Mononuclear cell (primary cell): Measurements from ENCODE around the gene SLC44A2. TPM values are rescaled to one million over a fixed set of nuclear protein-coding genes. Genes with fewer than 3 reads are reported as not detected.

ENCODE experiments used
- H3K27me3 ChIP-seq: 2 replicates; pipeline ENCODE4 v1.6.0; 2011; ENCODE audit warnings: low read length, control low read depth; ENCODE audit not compliant: insufficient read depth
- H3K4me1 ChIP-seq: 2 replicates; pipeline ENCODE4 v1.5.1; 2011; ENCODE audit warnings: mild to moderate bottlenecking, low read length, control low read depth; ENCODE audit not compliant: insufficient read depth
- H3K4me3 ChIP-seq: 2 replicates; pipeline ENCODE4 v1.5.1; 2011; ENCODE audit warnings: mild to moderate bottlenecking, low read length, moderate library complexity
- H3K9me3 ChIP-seq: 2 replicates; pipeline ENCODE4 v1.5.1; 2011; ENCODE audit warnings: low read depth, mild to moderate bottlenecking, control low read depth, low read length
- total RNA-seq: library from RNA; depleted of rRNA; stranded (reverse); fragments of >200 nt; gene quantifications from one replicate; pipeline ENCODE4 v1.2.3, GENCODE V29; 2012

Gene SLC44A2
- total RNA-seq, 1 donor, result 57.1 TPM

DNA sequence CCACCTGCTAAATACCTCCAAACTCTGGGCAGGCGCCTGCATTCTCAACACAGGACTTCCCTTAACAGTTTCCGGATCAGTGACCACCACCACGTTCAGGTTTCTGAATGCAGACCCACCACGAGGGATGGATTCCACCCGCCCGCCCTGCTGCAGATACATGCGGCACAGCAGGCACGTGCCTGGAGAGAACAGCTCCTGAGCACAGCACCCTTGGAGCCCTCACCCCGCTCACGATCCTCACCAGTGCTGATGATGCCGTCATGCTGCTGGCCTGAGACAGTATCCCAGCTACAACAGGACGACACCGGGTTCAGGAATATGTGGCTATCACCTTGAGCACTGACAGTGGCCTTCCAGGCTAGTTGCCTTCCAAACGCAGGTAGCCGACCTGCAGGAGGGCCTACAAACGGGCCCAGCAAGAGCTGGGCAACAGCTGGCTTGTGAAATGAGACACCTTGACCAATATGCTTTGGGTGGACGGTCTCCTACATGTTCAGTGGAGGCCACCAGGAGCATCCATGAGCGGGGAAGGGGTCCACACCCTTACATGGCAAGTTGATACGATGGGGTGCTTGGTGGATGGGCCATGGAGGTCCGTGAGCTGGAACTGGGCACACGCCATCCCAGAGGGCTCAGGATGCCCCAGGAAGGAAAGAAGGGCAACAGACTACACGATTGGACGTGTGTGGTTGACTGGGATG is 66.0 kb downstream of the SLC44A2 start:
- Histone ChIP-seq H3K4me1 (peaks cover 14% of the 10 kb centered on the region), H3K9me3 (no peaks in the 10 kb centered on the region), H3K4me3 (no peak overlapping the region), H3K27me3 (no peaks in the 10 kb centered on the region)

DNA sequence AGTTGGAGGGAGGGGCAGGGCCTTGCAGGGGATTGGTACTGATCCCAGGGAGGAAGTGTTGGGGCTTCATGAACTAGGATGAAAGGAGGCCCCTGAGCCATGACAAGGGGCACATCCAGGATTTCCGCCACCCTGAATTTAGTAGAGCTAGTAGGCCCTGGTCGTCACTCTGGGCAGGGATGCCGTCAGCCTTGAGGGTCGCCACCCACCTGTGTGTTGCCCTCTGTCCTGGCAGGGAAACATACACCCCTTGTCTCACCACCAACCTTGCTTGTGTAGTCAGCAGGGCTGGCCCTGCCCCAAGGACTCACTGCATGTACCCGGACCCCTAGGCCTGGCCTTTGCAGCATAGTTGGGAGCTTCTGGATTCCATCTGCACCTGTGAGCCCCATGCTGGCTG is 66.5 kb downstream of the SLC44A2 start:
- Histone ChIP-seq H3K4me1 (peaks cover 14% of the 10 kb centered on the region), H3K4me3 (no peak overlapping the region), H3K27me3 (no peaks in the 10 kb centered on the region), H3K9me3 (no peaks in the 10 kb centered on the region)

DNA sequence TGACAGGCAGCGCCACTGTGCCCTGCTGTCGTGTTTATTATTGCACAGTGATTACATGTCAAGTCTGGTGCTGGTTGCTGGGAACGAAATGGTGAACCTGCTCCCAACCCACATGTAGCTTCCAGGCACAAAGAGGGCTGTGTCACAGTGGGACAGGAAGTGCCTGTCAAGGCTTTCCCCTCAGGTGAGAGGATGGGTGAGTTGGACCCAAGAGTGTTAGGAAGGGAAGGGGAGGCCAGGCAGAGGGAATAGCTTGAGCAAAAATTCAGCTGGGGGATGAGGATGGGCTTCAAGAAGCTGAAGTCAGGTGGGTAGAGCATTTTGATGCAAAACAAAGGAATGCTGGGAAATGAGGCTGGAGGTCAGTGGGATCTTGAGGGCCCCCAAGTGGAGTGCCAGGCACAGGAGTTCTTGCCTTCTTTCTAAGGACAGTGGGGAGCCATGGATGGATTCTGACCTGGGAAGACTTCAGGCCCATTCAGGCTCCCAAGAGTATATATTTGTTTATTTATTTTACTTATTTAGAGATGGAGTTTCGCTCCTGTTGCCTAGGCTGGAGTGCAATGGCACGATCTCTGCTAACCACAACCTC is 67.4 kb downstream of the SLC44A2 start:
- Histone ChIP-seq H3K4me3 (no peak overlapping the region), H3K4me1 (peaks cover 14% of the 10 kb centered on the region), H3K27me3 (no peaks in the 10 kb centered on the region)

More for the DNA sequence above, 67.4 kb downstream of the SLC44A2 start:
- no peaks in the 10 kb centered on the region for H3K9me3 ChIP-seq

Other genes with a start within 250 kb of the SLC44A2 start
- 93.2 TPM for gene TYK2, start 245.0 kb upstream of the SLC44A2 start, total RNA-seq
- 114 TPM for gene CDC37, start 222.0 kb upstream of the SLC44A2 start, total RNA-seq
- 7.2 TPM for gene PDE4A, start 205.0 kb upstream of the SLC44A2 start, total RNA-seq
- 10.4 TPM for gene KEAP1, start 122.2 kb upstream of the SLC44A2 start, total RNA-seq
- 36.9 TPM for gene S1PR5, start 108.1 kb upstream of the SLC44A2 start, total RNA-seq
- 30.7 TPM for gene ATG4D, start 81.6 kb upstream of the SLC44A2 start, total RNA-seq
- gene KRI1, start 59.5 kb upstream of the SLC44A2 start, total RNA-seq, result 6.7 TPM
- 84.0 TPM for gene CDKN2D, start 56.6 kb upstream of the SLC44A2 start, total RNA-seq
- gene AP1M2, start 38.2 kb upstream of the SLC44A2 start, total RNA-seq, result 0.63 TPM
- gene ILF3, start 28.8 kb downstream of the SLC44A2 start, total RNA-seq, result 212 TPM
- 13.9 TPM for gene QTRT1, start 75.9 kb downstream of the SLC44A2 start, total RNA-seq
- gene DNM2, start 92.5 kb downstream of the SLC44A2 start, total RNA-seq, result 149 TPM
- gene TMED1, start 210.7 kb downstream of the SLC44A2 start, total RNA-seq, result 11.4 TPM
- 71.8 TPM for gene C19orf38, start 222.9 kb downstream of the SLC44A2 start, total RNA-seq
- gene CARM1, start 246.0 kb downstream of the SLC44A2 start, total RNA-seq, result 9.0 TPM